Right atrium auricular region (tissue), 2 donors: ENCODE data around the gene BRIP1. TPM values are rescaled to one million over a fixed set of nuclear protein-coding genes. Genes with fewer than 3 reads are reported as not detected.

ENCODE experiments used
- DNase-seq: peaks from one replicate; pipeline ENCODE4 v3.0.0-alpha.2; 2019; ENCODE audit warnings: low spot score
- H3K27ac ChIP-seq, 2 donors: fragments of 200-600 bp; sonication (generic); 1 replicate in 1 of 2; 2 replicates in 1 of 2; pipeline ENCODE4 v1.5.1; 2016 to 2019
- H3K27me3 ChIP-seq, 2 donors: fragments of 200-600 bp; sonication (generic); one replicate each; pipeline versions ENCODE4 v1.5.1 to v1.6.0; 2017 to 2019
- H3K36me3 ChIP-seq: fragments of 200-600 bp; sonication (generic); one replicate; pipeline ENCODE4 v1.5.1; 2016
- H3K4me1 ChIP-seq, 2 donors: fragments of 200-600 bp; sonication (generic); one replicate each; pipeline versions ENCODE4 v1.5.1 to v1.6.0; 2017 to 2019
- H3K4me3 ChIP-seq, 2 donors: fragments of 200-600 bp; sonication (generic); 1 replicate in 1 of 2; 2 replicates in 1 of 2; pipeline ENCODE4 v1.5.1; 2017 to 2019; ENCODE audit warnings: mild to moderate bottlenecking in 1 of 2, moderate library complexity in 1 of 2
- H3K9me3 ChIP-seq, 2 donors: fragments of 200-600 bp; sonication (generic); one replicate each; pipeline ENCODE4 v1.5.1; 2019
- total RNA-seq, 2 donors: library from RNA; depleted of rRNA; stranded (reverse); fragments of >200 nt; gene quantifications; one replicate each; pipeline ENCODE4 v1.1.0, GENCODE V29; 2016
- TF ChIP-seq, protein P1 (sequence below), 2 donors: fragments of 200-600 bp; sonication (generic); IDR thresholded peaks; one replicate each; pipeline ENCODE4 v1.5.1; 2019; ENCODE audit warnings: antibody characterized with exemption in 2 of 2

Gene BRIP1
- total RNA-seq, 2 donors from 2014 or later, result not detected

DNA sequence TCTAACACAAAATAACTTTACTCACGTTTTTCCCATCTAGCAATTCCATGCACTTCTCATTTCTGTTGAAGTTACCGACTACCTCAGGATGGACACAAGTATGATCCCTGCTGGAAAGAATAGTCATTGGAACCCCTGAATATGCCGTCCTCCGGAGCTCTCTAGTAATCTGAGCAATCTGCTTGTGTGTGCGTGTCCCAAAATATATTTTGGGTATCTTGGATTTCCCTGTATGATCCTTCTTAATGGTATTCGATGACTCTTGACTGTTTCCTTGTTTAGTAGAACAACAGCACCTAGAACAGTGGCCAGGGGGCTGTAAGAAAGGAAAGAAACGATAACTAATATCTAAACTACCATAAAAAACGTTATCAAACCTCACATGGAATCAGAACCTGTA lies 54.9 kb downstream of the BRIP1 start:
- no peaks in the 10 kb centered on the region for H3K36me3 ChIP-seq
- no peaks in the 10 kb centered on the region for H3K27me3 ChIP-seq
- TF ChIP-seq, protein P1, sequence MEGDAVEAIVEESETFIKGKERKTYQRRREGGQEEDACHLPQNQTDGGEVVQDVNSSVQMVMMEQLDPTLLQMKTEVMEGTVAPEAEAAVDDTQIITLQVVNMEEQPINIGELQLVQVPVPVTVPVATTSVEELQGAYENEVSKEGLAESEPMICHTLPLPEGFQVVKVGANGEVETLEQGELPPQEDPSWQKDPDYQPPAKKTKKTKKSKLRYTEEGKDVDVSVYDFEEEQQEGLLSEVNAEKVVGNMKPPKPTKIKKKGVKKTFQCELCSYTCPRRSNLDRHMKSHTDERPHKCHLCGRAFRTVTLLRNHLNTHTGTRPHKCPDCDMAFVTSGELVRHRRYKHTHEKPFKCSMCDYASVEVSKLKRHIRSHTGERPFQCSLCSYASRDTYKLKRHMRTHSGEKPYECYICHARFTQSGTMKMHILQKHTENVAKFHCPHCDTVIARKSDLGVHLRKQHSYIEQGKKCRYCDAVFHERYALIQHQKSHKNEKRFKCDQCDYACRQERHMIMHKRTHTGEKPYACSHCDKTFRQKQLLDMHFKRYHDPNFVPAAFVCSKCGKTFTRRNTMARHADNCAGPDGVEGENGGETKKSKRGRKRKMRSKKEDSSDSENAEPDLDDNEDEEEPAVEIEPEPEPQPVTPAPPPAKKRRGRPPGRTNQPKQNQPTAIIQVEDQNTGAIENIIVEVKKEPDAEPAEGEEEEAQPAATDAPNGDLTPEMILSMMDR (IDR thresholded peaks at IDR 0.05), result no peak
- no peak overlapping the region for H3K27ac ChIP-seq
- no peak for DNase-seq
- H3K9me3 ChIP-seq, result no peaks in the 10 kb centered on the region
- no peak overlapping the region for H3K4me3 ChIP-seq
- H3K4me1 ChIP-seq, result no peaks in the 10 kb centered on the region

DNA sequence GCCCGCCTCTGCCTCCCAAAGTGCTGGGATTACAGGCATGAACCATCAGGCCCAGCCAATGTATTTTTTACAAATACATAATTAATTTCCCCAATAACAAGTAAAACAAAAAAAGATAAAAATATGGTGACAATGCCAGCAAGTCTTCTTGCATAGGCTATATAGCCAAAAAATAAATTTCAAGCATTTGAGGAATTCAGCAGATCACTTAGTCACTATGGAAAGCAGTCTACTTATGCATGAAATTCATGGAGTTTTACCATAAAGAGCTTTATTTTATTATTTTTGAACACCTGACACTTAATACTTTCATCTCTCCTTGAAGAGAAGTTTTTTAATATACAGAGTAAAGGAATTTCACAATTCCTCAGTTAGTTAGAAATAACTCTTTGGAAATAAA lies 56.4 kb downstream of the BRIP1 start:
- H3K4me3 ChIP-seq, result no peak overlapping the region
- no peaks in the 10 kb centered on the region for H3K4me1 ChIP-seq
- DNase-seq, result no peak
- TF ChIP-seq, protein P1 (IDR thresholded peaks at IDR 0.05), result no peak
- H3K36me3 ChIP-seq, result no peaks in the 10 kb centered on the region
- H3K27ac ChIP-seq, result no peak overlapping the region
- no peaks in the 10 kb centered on the region for H3K27me3 ChIP-seq
- no peaks in the 10 kb centered on the region for H3K9me3 ChIP-seq

DNA sequence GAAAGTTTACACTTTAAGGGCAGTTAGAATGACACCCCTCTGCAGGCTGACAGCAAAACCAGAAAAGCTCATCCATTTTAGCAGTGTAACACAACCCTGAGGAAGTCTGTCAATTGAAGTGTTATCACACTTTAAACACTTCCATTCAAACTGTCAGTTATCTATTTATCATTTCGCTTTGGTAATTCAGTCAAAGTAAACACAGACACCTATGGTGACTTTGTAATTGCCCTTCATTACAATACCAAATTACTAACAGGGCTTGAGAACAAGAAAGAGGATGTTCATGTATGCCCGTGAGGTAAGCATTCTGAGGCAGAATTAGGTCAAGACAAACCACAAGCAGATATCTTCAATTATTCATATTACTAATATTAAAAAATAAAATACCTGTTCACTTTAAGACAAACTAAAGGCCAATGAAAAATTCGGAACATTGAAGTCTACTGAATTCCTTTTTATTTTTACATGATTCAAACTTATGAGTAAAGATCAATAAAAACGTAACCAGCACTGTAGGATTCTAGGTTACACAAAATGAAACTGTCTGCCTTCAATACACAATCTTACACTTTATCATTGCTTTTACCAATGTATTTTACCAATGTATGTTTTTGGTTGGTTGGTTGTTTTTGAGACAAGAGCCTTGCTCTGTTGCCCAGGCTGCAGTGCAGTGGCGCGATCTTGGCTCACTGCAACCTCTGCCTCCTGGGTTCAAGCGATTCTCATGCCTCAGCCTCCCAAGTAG lies 57.1 kb downstream of the BRIP1 start:
- DNase-seq, result no peak
- TF ChIP-seq, protein P1 (IDR thresholded peaks at IDR 0.05), result no peak
- H3K27me3 ChIP-seq, result no peaks in the 10 kb centered on the region
- H3K9me3 ChIP-seq, result no peaks in the 10 kb centered on the region
- H3K4me3 ChIP-seq, result no peak overlapping the region
- no peaks in the 10 kb centered on the region for H3K36me3 ChIP-seq
- H3K27ac ChIP-seq, result no peak overlapping the region
- H3K4me1 ChIP-seq, result no peaks in the 10 kb centered on the region

DNA sequence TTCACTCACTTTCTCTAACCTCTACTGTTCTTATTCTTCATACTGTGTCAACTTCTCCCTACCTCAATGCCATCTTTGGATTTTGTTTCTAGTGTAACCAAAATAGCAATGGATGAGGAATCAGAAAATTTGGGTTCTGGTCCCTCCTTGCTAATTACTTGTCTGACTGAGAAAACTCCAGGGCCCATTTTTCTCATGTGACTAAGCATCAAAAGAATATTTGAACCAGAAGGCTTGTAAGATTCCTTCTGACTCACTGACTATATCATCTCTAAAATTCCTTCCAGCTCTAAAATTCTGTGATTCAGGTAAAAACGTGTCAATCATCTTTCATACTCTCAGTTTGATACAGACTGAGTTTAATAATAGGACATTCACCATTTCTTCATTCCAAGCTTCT lies 57.9 kb downstream of the BRIP1 start:
- Histone ChIP-seq H3K9me3 (no peaks in the 10 kb centered on the region), H3K36me3 (no peaks in the 10 kb centered on the region), H3K4me1 (no peaks in the 10 kb centered on the region), H3K27me3 (no peaks in the 10 kb centered on the region), H3K4me3 (no peak overlapping the region), H3K27ac (no peak overlapping the region)
- TF ChIP-seq, protein P1 (IDR thresholded peaks at IDR 0.05), result no peak
- DNase-seq, result no peak

DNA sequence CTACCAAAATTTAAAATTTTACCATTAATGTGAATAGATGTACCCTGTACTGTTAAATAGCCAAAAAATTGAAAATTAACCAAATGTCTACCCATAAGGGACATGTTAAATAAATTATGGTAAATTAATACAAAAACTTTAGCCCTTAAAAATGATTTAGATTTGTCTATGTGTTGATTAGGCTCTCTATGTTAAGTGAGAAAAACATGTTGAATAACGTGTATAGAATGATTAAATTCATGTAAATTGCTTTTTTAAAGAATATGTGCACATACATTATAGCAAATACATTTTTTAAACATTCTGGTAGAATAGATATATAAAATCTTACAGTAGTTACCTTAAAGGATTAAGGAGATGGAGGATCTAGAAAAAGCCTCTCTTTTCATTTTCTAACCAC lies 59.5 kb downstream of the BRIP1 start:
- no peak for DNase-seq
- Histone ChIP-seq H3K9me3 (no peaks in the 10 kb centered on the region), H3K27me3 (no peaks in the 10 kb centered on the region), H3K4me1 (no peaks in the 10 kb centered on the region), H3K27ac (no peak overlapping the region), H3K36me3 (no peaks in the 10 kb centered on the region), H3K4me3 (no peak overlapping the region)
- TF ChIP-seq, protein P1 (IDR thresholded peaks at IDR 0.05), result no peak

DNA sequence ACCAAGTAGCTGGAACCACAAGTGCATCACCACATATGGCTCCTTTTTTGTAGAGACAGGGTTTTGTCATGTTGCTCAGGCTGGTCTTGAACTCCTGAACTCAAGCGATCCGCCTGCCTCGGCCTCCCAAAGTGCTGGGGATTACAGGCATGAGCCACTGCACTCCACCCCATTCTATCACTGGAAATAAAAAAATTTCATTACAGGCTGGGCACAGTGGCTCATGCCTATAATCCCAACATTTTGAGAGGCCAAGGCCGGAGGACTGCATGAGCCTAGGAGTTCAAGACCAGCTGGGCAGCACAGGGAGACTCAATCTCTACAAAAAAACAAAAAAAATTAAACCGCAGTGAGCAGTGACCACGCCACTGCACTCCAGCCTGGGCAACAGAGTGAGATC lies 60.1 kb downstream of the BRIP1 start:
- no peaks in the 10 kb centered on the region for H3K27me3 ChIP-seq
- H3K27ac ChIP-seq, result no peak overlapping the region
- DNase-seq, result no peak
- H3K36me3 ChIP-seq, result no peaks in the 10 kb centered on the region
- no peaks in the 10 kb centered on the region for H3K9me3 ChIP-seq
- TF ChIP-seq, protein P1 (IDR thresholded peaks at IDR 0.05), result no peak
- no peak overlapping the region for H3K4me3 ChIP-seq
- H3K4me1 ChIP-seq, result no peaks in the 10 kb centered on the region
